WI38 (cell line): ENCODE results near the gene PDPK1.
A peak's percentile ranks its signal among the peaks of the same experiment; 100 is the strongest.

ENCODE experiments used
- H3K4me3 ChIP-seq: 2 replicates; pipeline ENCODE4 v1.5.1; 2011; ENCODE audit warnings: low read depth, mild to moderate bottlenecking, control low read depth, low read length
- CTCF ChIP-seq: IDR thresholded peaks from 2 replicates; pipeline ENCODE4 v1.5.1; 2012; ENCODE audit warnings: low read depth, mild to moderate bottlenecking, control low read depth, low read length

PDPK1 gene

GRCh38 chr16:2500430-2500917 is 37.3 kb upstream of the PDPK1 start:
- no peak for TF ChIP-seq CTCF

GRCh38 chr16:2500918-2501750 is 36.7 kb upstream of the PDPK1 start:
- TF ChIP-seq CTCF, result peak; percentile 95
- H3K4me3 ChIP-seq, result no peak overlapping the region

More at GRCh38 chr16:2500430-2500917, 37.3 kb upstream of the PDPK1 start:
- no peak overlapping the region for H3K4me3 ChIP-seq

GRCh38 chr16:2501946-2502895 is 35.6 kb upstream of the PDPK1 start:
- H3K4me3 ChIP-seq, result no peak overlapping the region

GRCh38 chr16:2505695-2506094 is 32.1 kb upstream of the PDPK1 start:
- no peak for TF ChIP-seq CTCF
- no peak overlapping the region for H3K4me3 ChIP-seq

More at GRCh38 chr16:2501946-2502895, 35.6 kb upstream of the PDPK1 start:
- no peak for TF ChIP-seq CTCF

GRCh38 chr16:2507052-2507659 is 30.7 kb upstream of the PDPK1 start:
- no peak for TF ChIP-seq CTCF
- H3K4me3 ChIP-seq, result no peak overlapping the region

- TF ChIP-seq CTCF, result no peak
- no peak overlapping the region for H3K4me3 ChIP-seq
Observed at GRCh38 chr16:2507665-2508064, 30.2 kb upstream of the PDPK1 start.
